Ovary (tissue), 9 donors: ENCODE results near the gene IFT88. TPM values are rescaled to one million over a fixed set of nuclear protein-coding genes. Genes with fewer than 3 reads are reported as not detected.
"Not testable (repeated sequence)": the region's sequence is repeated elsewhere in the genome, so short reads cannot be mapped to it uniquely, and the experiment has no call there.

Source experiments
- DNase-seq, 5 donors: peaks; one replicate each; pipeline ENCODE4 v3.0.0-alpha.2; 2019 to 2020
- H3K27ac ChIP-seq, 2 donors: fragments of 200-600 bp; one replicate each; pipeline versions ENCODE4 v1.5.1 to v1.8.0; 2019 to 2022
- H3K27me3 ChIP-seq: fragments of 200-600 bp; one replicate; pipeline ENCODE4 v1.8.0; 2022
- H3K36me3 ChIP-seq: fragments of 200-600 bp; sonication (generic); one replicate; pipeline ENCODE4 v1.5.1; 2019
- H3K4me1 ChIP-seq: one replicate; pipeline ENCODE4 v1.8.1; 2013; ENCODE audit warnings: mild to moderate bottlenecking, moderate library complexity; ENCODE audit not compliant: insufficient read depth
- H3K4me3 ChIP-seq: fragments of 200-600 bp; sonication (generic); one replicate; pipeline ENCODE4 v1.5.1; 2017
- H3K9me3 ChIP-seq, 2 donors: fragments of 200-600 bp in 1 of 2; sonication (generic) in 1 of 2; one replicate each; pipeline versions ENCODE4 v1.5.1 to v1.8.1; 2013 to 2019; ENCODE audit warnings: mild to moderate bottlenecking in 1 of 2, moderate library complexity in 1 of 2
- CTCF ChIP-seq, 3 donors: fragments of 450-650 bp in 2 of 3; fragments of 200-600 bp in 1 of 3; IDR thresholded peaks; one replicate each; pipeline versions ENCODE4 v1.5.1 to v1.8.0; 2016 to 2022; ENCODE audit warnings: antibody characterized with exemption in 3 of 3, mild to moderate bottlenecking in 1 of 3
- EP300 ChIP-seq: sonication (generic); formaldehyde crosslinking; IDR thresholded peaks from one replicate; pipeline ENCODE4 v1.6.1; 2017; ENCODE audit warnings: antibody characterized with exemption
- POLR2A ChIP-seq: fragments of 450-650 bp; IDR thresholded peaks from one replicate; pipeline ENCODE4 v1.6.1; 2017; ENCODE audit warnings: antibody characterized with exemption, mild to moderate bottlenecking, moderate library complexity
- WGBS, 3 donors: extraction: QIAGEN DNeasy Blood & Tissue Kit in 1 of 3; methylation state at CpG; one replicate each; pipeline versions ENCODE4 v1.1.5 to v1.1.7; 2013 to 2017; 5-methylcytosine and 5-hydroxymethylcytosine counted together
- intact Hi-C, 4 donors: fragments of 100-400 bp; cut with DNase I; formaldehyde crosslinking; loops; one replicate each; pipeline versions ENCODE4 v1.11.0 to v1.15.1; 2022 to 2023
- polyA plus RNA-seq, 2 donors: library from polyadenylated mRNA; stranded (reverse); fragments of 200-250 nt in 1 of 2; fragments of 350-450 nt in 1 of 2; fragmentation: Illumina TruSeq in 1 of 2; extraction: RNeasy Lipid Tissue Mini Kit (QIAGEN cat#74804) in 1 of 2; gene quantifications; one replicate each; pipeline ENCODE4 v1.2.3, GENCODE V29; 2013 to 2014
- total RNA-seq, 7 donors: library from RNA; depleted of rRNA in 2 of 7; stranded (reverse); fragments of >200 nt in 2 of 7; fragmentation: NEBNext Ultra II Directional in 3 of 7; extraction: Animal tissue kit (Norgen Biotek cat#: 25700) in 3 of 7; gene quantifications; one replicate each; pipeline versions ENCODE4 v1.1.0 to v1.2.4, GENCODE V29; 2016 to 2023
- donor health status: DM: no; HTN: no; CAD: no; lungs with moderate emphysema.
- donor health status: DM: no; HTN: no; CAD: no.
- donor health status: Bipolar disorder and iron deficiency.
- donor health status: DM: yes; HTN: yes; CAD: no.
- donor health status: DM: no; HTN: no; CAD: no.
- donor health status: DM: yes; HTN: yes; CAD: no.

The IFT88 gene
- total and polyA plus RNA-seq, 9 donors: 12.1 to 30.6 (median 22.9) TPM

- intact Hi-C loops: no loop called here
- H3K27ac ChIP-seq: no peak overlapping the region
- TF ChIP-seq EP300 (no peak), CTCF (IDR thresholded peaks at IDR 0.05) (no peak), POLR2A (no peak)
- H3K36me3 ChIP-seq: no peaks in the 10 kb centered on the region
- no peaks in the 10 kb centered on the region for H3K4me1 ChIP-seq
- no peaks in the 10 kb centered on the region for H3K27me3 ChIP-seq
- no peak overlapping the region for H3K4me3 ChIP-seq
- 90 to 93% (median 92%) methylated on average over 5 of the region's 5 CpGs for WGBS, 3 donors
- no peaks in the 10 kb centered on the region for H3K9me3 ChIP-seq
- no peak for DNase-seq
These were observed 106.8 kb downstream of the IFT88 start for GRCh38 chr13:20673715-20674114.

GRCh38 chr13:20676213-20676612 lies 109.3 kb downstream of the IFT88 start:
- TF ChIP-seq CTCF (IDR thresholded peaks at IDR 0.05): no peak
- TF ChIP-seq EP300: no peak
- no peak for TF ChIP-seq POLR2A
- Histone ChIP-seq H3K36me3 (no peaks in the 10 kb centered on the region), H3K27me3 (no peaks in the 10 kb centered on the region), H3K4me1 (no peaks in the 10 kb centered on the region), H3K4me3 (no peak overlapping the region), H3K27ac (no peak overlapping the region), H3K9me3 (no peaks in the 10 kb centered on the region)
- DNase-seq: no peak
- intact Hi-C loops: no loop called here
- 91 to 95% (median 92%) methylated on average over 2 of the region's 2 CpGs for WGBS, 3 donors

GRCh38 chr13:20678606-20679005 lies 111.6 kb downstream of the IFT88 start:
- 73 to 85% (median 80%) methylated on average over 7 of the region's 7 CpGs for WGBS, 3 donors
- intact Hi-C loops, H3K27ac ChIP-seq, H3K36me3 ChIP-seq, H3K27me3 ChIP-seq, H3K4me1 ChIP-seq, H3K4me3 ChIP-seq, H3K9me3 ChIP-seq, DNase-seq: not testable (repeated sequence)

- Histone ChIP-seq H3K9me3 (no peaks in the 10 kb centered on the region), H3K36me3 (no peaks in the 10 kb centered on the region), H3K4me1 (no peaks in the 10 kb centered on the region), H3K27ac (no peak overlapping the region), H3K4me3 (no peak overlapping the region), H3K27me3 (no peaks in the 10 kb centered on the region)
- TF ChIP-seq POLR2A: no peak
- TF ChIP-seq CTCF (IDR thresholded peaks at IDR 0.05): no peak
- TF ChIP-seq EP300: no peak
- no peak for DNase-seq
- WGBS, 3 donors: 79 to 99% (median 96%) methylated on average over 3 of the region's 3 CpGs
- intact Hi-C loops: no loop called here
These were observed 112.9 kb downstream of the IFT88 start for GRCh38 chr13:20679879-20680278.

- H3K9me3 ChIP-seq: no peaks in the 10 kb centered on the region
- no peak overlapping the region for H3K27ac ChIP-seq
- DNase-seq: no peak
These were observed 113.6 kb downstream of the IFT88 start for GRCh38 chr13:20680416-20681080.

GRCh38 chr13:20681481-20681880 lies 114.5 kb downstream of the IFT88 start:
- H3K27ac ChIP-seq, H3K27me3 ChIP-seq, H3K36me3 ChIP-seq, intact Hi-C loops, H3K4me3 ChIP-seq, H3K9me3 ChIP-seq, DNase-seq, H3K4me1 ChIP-seq: not testable (repeated sequence)
- 66 to 75% (median 72%) methylated on average over 5 of the region's 5 CpGs for WGBS, 3 donors

More at GRCh38 chr13:20680416-20681080, 113.6 kb downstream of the IFT88 start:
- intact Hi-C loops: no loop called here
- Histone ChIP-seq H3K27me3 (no peaks in the 10 kb centered on the region), H3K4me3 (no peak overlapping the region), H3K36me3 (no peaks in the 10 kb centered on the region), H3K4me1 (no peaks in the 10 kb centered on the region)
- TF ChIP-seq CTCF (IDR thresholded peaks at IDR 0.05) (no peak), POLR2A (no peak), EP300 (no peak)
- WGBS, 3 donors: 95 to 97% (median 96%) methylated on average over 10 of the region's 10 CpGs
